Naive B cell (primary cell): Measurements from ENCODE around the gene ZNF697. TPM values are rescaled to one million over a fixed set of nuclear protein-coding genes. Genes with fewer than 3 reads are reported as not detected.

Source experiments
- ATAC-seq, 2 donors: fragments of 150-1000 bp; cut with Tn5 transposase; 2 replicates each; pipeline ENCODE4 v1.10.0; 2021; ENCODE audit warnings: low read depth in 2 of 2, mild to moderate bottlenecking in 2 of 2, moderate library complexity in 2 of 2
- DNase-seq: peaks from one replicate; pipeline ENCODE4 v3.0.0; 2022
- H3K27ac Mint-ChIP-seq, 6 donors: one replicate each; pipeline ENCODE4 v1.8.0; 2020 to 2022; ENCODE audit warnings: mild to moderate bottlenecking in 6 of 6, mixed read lengths in 6 of 6, moderate library complexity in 5 of 6, inconsistent platforms in 2 of 6
- H3K27me3 Mint-ChIP-seq, 3 donors: one replicate each; pipeline ENCODE4 v1.8.0; 2021 to 2022; ENCODE audit warnings: mixed read lengths in 3 of 3, mild to moderate bottlenecking in 1 of 3
- H3K36me3 Mint-ChIP-seq, 2 donors: one replicate each; pipeline ENCODE4 v1.8.0; 2020 to 2022; ENCODE audit warnings: mixed read lengths in 2 of 2, inconsistent platforms in 1 of 2, mild to moderate bottlenecking in 1 of 2
- H3K4me1 Mint-ChIP-seq, 3 donors: one replicate each; pipeline ENCODE4 v1.8.0; 2020 to 2022; ENCODE audit warnings: mixed read lengths in 3 of 3, inconsistent platforms in 1 of 3, mild to moderate bottlenecking in 1 of 3, moderate library complexity in 1 of 3
- H3K4me3 Mint-ChIP-seq, 8 donors: one replicate each; pipeline ENCODE4 v1.8.0; 2020 to 2022; ENCODE audit warnings: mild to moderate bottlenecking in 8 of 8, mixed read lengths in 8 of 8, moderate library complexity in 8 of 8, inconsistent platforms in 2 of 8
- H3K9me3 Mint-ChIP-seq, 7 donors: one replicate each; pipeline ENCODE4 v1.8.0; 2020 to 2022; ENCODE audit warnings: mixed read lengths in 7 of 7, mild to moderate bottlenecking in 5 of 7, inconsistent platforms in 2 of 7, moderate library complexity in 1 of 7
- polyA plus RNA-seq, 6 donors: library from polyadenylated mRNA; unstranded; fragments of 300-500 nt; fragmentation: Illumina TruSeq; gene quantifications; one replicate each; pipeline ENCODE4 v1.2.3, GENCODE V29; 2021; ENCODE audit warnings: low read depth in 6 of 6

Gene ZNF697
- polyA plus RNA-seq, 6 donors from 2014 or later, result not detected

- no peak for DNase-seq
- Mint-ChIP-seq H3K4me1 (peaks cover 5 to 12% (median 7%) of the 10 kb centered on the region in 3 donors), H3K36me3 (no peaks in the 10 kb centered on the region), H3K27ac (no peak overlapping the region), H3K9me3 (no peaks in the 10 kb centered on the region), H3K27me3 (peaks cover 20 to 41% (median 26%) of the 10 kb centered on the region in 3 donors), H3K4me3 (peak overlapping the region in 2 of 8 donors; percentile 10 to 47)
- ATAC-seq, result no peak
Observed at GRCh38 chr1:119676571-119677206, 28.6 kb upstream of the ZNF697 start.

DNA sequence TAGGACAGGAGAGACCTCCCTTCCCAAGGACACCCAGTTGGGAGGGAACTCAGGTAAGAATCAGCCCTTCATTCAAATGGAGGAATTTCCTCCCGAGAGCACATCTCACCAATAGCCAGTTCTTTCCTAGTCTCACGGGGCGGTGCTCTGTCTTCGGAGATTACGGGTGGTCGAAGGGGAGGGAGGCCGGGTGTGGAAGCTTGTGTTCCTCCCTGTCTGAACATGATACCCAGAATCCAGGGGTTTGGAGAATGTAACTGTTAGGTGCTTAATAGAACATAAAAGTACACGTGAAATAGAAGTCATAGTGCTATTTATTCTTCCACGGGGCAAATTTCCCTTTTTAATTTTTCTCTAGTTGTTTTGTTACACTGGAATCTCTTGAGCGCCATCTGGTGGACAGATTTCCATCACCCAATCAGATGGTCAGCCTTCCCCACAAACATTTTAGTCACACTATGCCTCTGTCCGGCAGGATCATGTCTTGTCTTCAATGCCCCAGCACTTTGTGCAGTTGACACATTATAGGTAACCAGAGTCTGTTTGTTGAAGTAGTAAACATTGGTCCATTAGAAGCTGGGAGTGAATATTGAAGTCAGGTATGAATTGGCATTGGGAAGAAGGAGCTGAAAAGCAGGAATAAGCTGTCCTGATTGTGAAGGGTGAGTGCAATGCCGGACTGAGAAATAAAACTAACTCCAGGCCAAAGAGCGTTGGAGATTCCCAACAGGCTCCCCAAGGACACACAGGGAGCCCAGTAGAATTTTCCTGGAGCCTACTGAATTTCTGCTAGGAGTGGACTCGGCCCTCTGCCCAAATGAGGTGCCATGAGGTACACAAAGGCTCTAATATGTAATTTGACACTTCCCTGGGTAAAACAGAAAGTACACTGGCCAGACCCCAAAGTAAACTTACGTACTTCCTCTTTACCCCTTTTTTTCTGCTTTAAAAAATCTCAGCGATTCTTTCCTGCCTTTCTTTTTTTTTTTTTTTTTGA is 27.6 kb upstream of the ZNF697 start:
- ATAC-seq, result peak; percentile 40 to 56
- Mint-ChIP-seq H3K4me1 (peaks cover 5 to 12% (median 7%) of the 10 kb centered on the region in 3 donors), H3K27me3 (peaks cover 20 to 41% (median 30%) of the 10 kb centered on the region in 3 donors)

DNA sequence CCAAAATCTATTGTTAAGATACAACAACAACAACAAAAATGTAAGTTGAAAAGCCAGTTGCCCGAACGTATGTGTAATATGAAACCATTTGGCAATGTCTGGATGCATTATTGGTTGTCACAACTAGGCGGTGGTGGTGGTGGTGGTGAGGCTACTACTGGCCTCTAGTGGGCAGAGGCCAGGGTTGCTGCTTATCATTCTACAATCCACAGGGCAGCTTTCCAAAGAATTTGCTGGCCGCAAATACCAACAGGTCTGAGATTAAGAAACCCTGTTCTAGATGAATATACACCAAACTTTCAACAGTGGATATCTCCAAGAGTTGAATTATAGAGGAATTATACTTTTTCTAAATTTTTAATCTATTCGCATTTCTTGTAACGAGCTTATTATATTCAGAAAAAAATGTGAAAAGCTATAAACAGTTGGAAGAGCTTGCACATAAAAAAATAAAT is 26.8 kb upstream of the ZNF697 start:
- Mint-ChIP-seq H3K9me3 (no peaks in the 10 kb centered on the region), H3K4me3 (peak overlapping the region in 3 of 8 donors; percentile 28 to 79 (median 38)), H3K4me1 (peaks cover 5 to 12% (median 7%) of the 10 kb centered on the region in 3 donors), H3K36me3 (no peaks in the 10 kb centered on the region), H3K27me3 (peaks cover 23 to 42% (median 37%) of the 10 kb centered on the region in 3 donors), H3K27ac (no peak overlapping the region)
- DNase-seq (no peak), ATAC-seq (peak; percentile 55 to 65)

More for the DNA sequence above, 27.6 kb upstream of the ZNF697 start:
- peak overlapping the region in 1 of 6 donors; percentile 1 for H3K27ac Mint-ChIP-seq
- DNase-seq, result peak; percentile 33
- no peaks in the 10 kb centered on the region for H3K36me3 Mint-ChIP-seq
- H3K9me3 Mint-ChIP-seq, result no peaks in the 10 kb centered on the region
- peak overlapping the region in 6 of 8 donors; percentile 38 to 79 (median 51) for H3K4me3 Mint-ChIP-seq

GRCh38 chr1:119674111-119674526 is 26.1 kb upstream of the ZNF697 start:
- Mint-ChIP-seq H3K4me1 (peaks cover 5 to 12% (median 7%) of the 10 kb centered on the region in 3 donors), H3K27ac (no peak overlapping the region), H3K4me3 (no peak overlapping the region), H3K36me3 (no peaks in the 10 kb centered on the region), H3K9me3 (no peaks in the 10 kb centered on the region), H3K27me3 (peaks cover 22 to 42% (median 40%) of the 10 kb centered on the region in 3 donors)
- ATAC-seq, result no peak
- DNase-seq, result no peak

DNA sequence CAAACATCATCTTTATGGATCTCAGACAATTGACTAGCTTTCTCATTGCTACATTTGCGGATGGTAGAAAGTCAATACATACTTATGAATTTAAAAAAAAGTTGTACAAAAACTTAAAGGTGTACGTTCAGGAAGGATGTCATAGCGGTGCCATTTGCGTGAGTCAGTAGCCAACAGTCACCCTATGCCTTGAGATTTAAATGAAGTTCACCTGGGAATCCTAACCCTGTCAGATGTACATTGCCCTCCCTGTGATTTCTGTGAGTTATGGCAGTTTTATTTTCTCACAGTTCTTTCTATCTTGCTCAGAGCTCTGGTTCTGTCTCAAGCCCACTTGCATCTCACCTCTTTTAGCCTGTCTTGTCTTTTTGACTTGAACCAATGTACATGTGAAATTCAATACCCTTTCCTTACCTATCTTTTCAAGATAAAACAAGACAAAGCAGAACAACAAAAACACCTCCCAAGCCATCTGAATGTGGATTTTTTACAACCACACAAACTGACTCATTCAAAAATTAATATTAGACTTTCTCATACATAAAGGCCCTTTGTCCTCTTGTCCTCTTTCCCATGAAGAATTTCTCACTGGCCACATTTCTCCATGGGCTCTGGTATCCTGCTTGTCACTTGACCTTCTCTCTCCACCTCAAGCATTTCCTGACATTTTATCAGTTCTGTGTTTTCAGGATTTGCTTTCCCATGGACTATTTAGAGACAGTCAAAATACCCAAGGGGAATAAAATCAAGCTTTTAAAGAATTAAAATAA is 25.3 kb upstream of the ZNF697 start:
- no peaks in the 10 kb centered on the region for H3K9me3 Mint-ChIP-seq

DNA sequence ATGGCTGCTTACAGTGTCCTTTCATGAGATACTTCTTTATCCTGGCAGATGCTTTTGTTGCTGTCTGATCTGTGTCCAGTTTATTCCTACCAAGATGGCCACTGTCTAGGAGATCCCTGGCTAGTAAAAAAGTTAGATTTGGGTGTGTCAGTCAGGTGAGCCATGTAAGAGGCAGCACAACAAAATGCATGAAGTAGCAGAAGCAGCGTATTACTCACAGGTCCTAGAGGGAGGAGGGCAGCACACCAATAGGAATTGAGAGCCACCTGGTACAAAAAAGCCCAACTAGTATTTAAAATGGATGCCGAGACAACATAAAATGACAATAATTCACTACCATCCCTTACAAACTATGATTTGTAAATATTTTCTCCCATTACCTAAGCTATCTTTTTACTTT is 22.8 kb upstream of the ZNF697 start:
- no peak for ATAC-seq
- no peak overlapping the region for H3K4me3 Mint-ChIP-seq
- no peak overlapping the region for H3K27ac Mint-ChIP-seq
- no peaks in the 10 kb centered on the region for H3K9me3 Mint-ChIP-seq
- H3K27me3 Mint-ChIP-seq, result peaks cover 22 to 37% (median 32%) of the 10 kb centered on the region in 3 donors
- no peaks in the 10 kb centered on the region for H3K36me3 Mint-ChIP-seq
- DNase-seq, result no peak
- peaks cover 5 to 11% (median 7%) of the 10 kb centered on the region in 3 donors for H3K4me1 Mint-ChIP-seq

More for the DNA sequence above, 25.3 kb upstream of the ZNF697 start:
- no peak overlapping the region for H3K4me3 Mint-ChIP-seq
- DNase-seq, result no peak
- H3K4me1 Mint-ChIP-seq, result peaks cover 5 to 12% (median 7%) of the 10 kb centered on the region in 3 donors
- peak overlapping the region in 1 of 6 donors; percentile 12 for H3K27ac Mint-ChIP-seq
- no peaks in the 10 kb centered on the region for H3K36me3 Mint-ChIP-seq
- no peak for ATAC-seq
- H3K27me3 Mint-ChIP-seq, result peaks cover 22 to 35% (median 34%) of the 10 kb centered on the region in 3 donors

GRCh38 chr1:119667173-119667572 is 19.1 kb upstream of the ZNF697 start:
- DNase-seq, result no peak
- H3K9me3 Mint-ChIP-seq, result no peaks in the 10 kb centered on the region
- no peaks in the 10 kb centered on the region for H3K36me3 Mint-ChIP-seq
- no peaks in the 10 kb centered on the region for H3K4me1 Mint-ChIP-seq
- peaks cover 7 to 24% (median 17%) of the 10 kb centered on the region in 3 donors for H3K27me3 Mint-ChIP-seq
- H3K27ac Mint-ChIP-seq, result no peak overlapping the region
- no peak overlapping the region for H3K4me3 Mint-ChIP-seq
- no peak for ATAC-seq

DNA sequence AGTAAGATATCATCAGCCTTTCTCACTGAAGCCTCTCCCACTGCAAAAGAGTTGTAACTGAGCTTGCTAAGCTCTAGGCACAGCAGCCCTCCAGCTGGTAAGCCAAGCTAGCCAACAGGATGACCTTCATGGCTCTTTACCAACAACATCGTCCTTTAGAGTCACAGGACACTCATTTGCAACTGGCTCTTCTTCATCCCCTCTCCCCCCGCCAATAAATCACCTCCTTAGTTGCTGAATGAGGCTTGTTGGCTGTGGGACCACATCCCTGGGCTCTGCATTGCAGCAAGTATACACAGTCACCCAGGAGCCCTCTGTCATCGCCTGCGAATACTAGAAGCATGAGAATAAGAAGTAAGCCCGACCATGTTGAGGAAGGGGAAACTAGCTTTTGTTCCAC is 16.0 kb upstream of the ZNF697 start:
- H3K4me1 Mint-ChIP-seq, result no peaks in the 10 kb centered on the region
- DNase-seq (no peak), ATAC-seq (no peak)
- no peaks in the 10 kb centered on the region for H3K9me3 Mint-ChIP-seq
- no peaks in the 10 kb centered on the region for H3K36me3 Mint-ChIP-seq
- H3K27me3 Mint-ChIP-seq, result peaks cover 0 to 31% (median 26%) of the 10 kb centered on the region in 3 donors
- no peak overlapping the region for H3K27ac Mint-ChIP-seq
- H3K4me3 Mint-ChIP-seq, result no peak overlapping the region

- no peaks in the 10 kb centered on the region for H3K9me3 Mint-ChIP-seq
- peaks cover 3 to 35% (median 30%) of the 10 kb centered on the region in 3 donors for H3K27me3 Mint-ChIP-seq
- no peaks in the 10 kb centered on the region for H3K4me1 Mint-ChIP-seq
- H3K27ac Mint-ChIP-seq, result no peak overlapping the region
- no peak for ATAC-seq
- H3K4me3 Mint-ChIP-seq, result no peak overlapping the region
- H3K36me3 Mint-ChIP-seq, result no peaks in the 10 kb centered on the region
- no peak for DNase-seq
Observed at GRCh38 chr1:119662034-119662437, 14.0 kb upstream of the ZNF697 start.

DNA sequence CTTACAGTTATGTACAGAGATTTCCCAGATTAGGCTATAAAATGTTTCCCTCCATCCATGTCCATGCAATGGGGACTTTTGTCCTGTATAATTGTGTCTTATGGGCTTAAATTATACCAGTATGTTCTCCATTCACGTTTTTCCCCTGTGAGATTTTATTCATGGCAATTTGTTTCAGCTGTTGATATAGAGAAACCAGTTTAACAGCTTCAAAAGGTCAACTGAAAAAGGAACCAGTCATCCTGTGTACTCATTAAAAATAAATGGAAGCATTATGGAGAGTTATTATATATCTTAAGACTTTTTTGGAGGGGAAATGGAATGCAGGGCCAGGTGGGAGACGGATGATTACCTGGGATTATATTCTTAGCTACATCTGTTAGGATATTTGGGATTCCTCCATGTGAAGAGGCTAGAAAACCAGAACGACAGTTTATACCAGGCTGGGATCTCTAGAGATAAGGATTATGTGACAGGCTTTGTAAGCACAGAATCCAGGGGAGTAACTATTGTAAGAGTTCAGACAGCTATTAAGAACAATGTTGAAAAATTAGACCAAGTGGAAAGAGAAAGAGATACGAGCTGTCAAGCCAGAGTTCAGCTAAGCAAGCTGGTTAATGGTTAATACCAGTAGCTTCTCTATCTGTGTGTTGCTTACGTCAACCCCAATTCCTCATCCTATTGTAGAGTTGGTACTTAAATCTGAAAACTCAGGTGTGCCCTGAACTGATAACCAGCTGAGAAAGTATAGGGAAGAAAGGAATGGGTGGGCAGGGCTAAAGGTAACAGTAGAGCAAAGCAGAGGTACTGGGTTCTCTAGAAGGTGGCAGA is 12.4 kb upstream of the ZNF697 start:
- no peak overlapping the region for H3K4me3 Mint-ChIP-seq
- peaks cover 16 to 35% (median 35%) of the 10 kb centered on the region in 3 donors for H3K27me3 Mint-ChIP-seq
- no peaks in the 10 kb centered on the region for H3K36me3 Mint-ChIP-seq

DNA sequence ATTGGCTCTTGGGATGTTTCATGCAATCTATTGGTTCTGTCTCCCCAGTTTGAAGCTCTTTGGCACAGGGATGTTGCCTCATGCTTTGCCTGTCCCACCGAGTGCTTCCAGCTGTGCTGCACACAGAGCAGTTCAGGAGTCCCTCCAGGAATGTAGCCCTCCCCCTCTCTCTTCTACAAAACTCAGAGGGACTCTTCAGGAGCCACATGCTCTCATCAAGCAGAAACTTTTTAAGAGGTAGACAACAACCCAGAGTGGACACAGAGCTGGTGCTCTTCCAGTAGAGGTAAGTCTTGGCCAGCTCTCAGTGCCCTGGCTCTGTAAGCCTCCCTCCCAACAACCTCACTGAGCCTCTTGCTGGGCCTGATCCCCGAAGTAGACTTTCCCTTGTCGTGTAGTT is 11.6 kb upstream of the ZNF697 start:
- Mint-ChIP-seq H3K27me3 (peaks cover 23 to 39% (median 35%) of the 10 kb centered on the region in 3 donors), H3K4me1 (no peaks in the 10 kb centered on the region), H3K27ac (no peak overlapping the region), H3K9me3 (no peaks in the 10 kb centered on the region), H3K36me3 (no peaks in the 10 kb centered on the region), H3K4me3 (no peak overlapping the region)
- no peak for DNase-seq
- ATAC-seq, result no peak

More for the DNA sequence above, 12.4 kb upstream of the ZNF697 start:
- Mint-ChIP-seq H3K4me1 (no peaks in the 10 kb centered on the region), H3K27ac (no peak overlapping the region), H3K9me3 (no peaks in the 10 kb centered on the region)
- ATAC-seq, result no peak
- DNase-seq, result no peak

GRCh38 chr1:119656410-119656955 is 8.4 kb upstream of the ZNF697 start:
- H3K27me3 Mint-ChIP-seq, result peaks cover 42 to 56% (median 53%) of the 10 kb centered on the region in 3 donors
- no peak overlapping the region for H3K27ac Mint-ChIP-seq
- H3K4me1 Mint-ChIP-seq, result no peaks in the 10 kb centered on the region
- no peaks in the 10 kb centered on the region for H3K9me3 Mint-ChIP-seq
- H3K4me3 Mint-ChIP-seq, result no peak overlapping the region
- ATAC-seq, result no peak
- DNase-seq, result no peak
- no peaks in the 10 kb centered on the region for H3K36me3 Mint-ChIP-seq
